Neural cell (in vitro differentiated cells): ENCODE data around the gene POT1. TPM values are rescaled to one million over a fixed set of nuclear protein-coding genes. Genes with fewer than 3 reads are reported as not detected.
"Not testable (repeated sequence)": the region's sequence is repeated elsewhere in the genome, so short reads cannot be mapped to it uniquely, and the experiment has no call there.

Experiments used
- H2AFZ ChIP-seq: fragments of 200-600, 300-800 bp; sonication (generic), shearing (Covaris generic); 2 replicates; pipeline ENCODE4 v1.6.0; 2014; ENCODE audit warnings: low read depth, mild to moderate bottlenecking, antibody characterized with exemption, low read length, moderate library complexity
- H3F3A ChIP-seq: fragments of 200-600 bp; shearing (Covaris generic); 2 replicates; pipeline ENCODE4 v1.6.1; 2016; ENCODE audit warnings: mild to moderate bottlenecking, moderate library complexity, mixed read lengths, antibody characterized with exemption, low read length; ENCODE audit not compliant: insufficient read depth, poor library complexity, severe bottlenecking
- H3K27ac ChIP-seq: fragments of 200-600, 300-800 bp; sonication (generic), shearing (Covaris generic); 2 replicates; pipeline ENCODE4 v1.5.1; 2014; ENCODE audit warnings: mild to moderate bottlenecking, low read length, moderate library complexity
- H3K27me3 ChIP-seq: fragments of 300-800, 200-600 bp; sonication (generic), shearing (Covaris generic); 2 replicates; pipeline ENCODE4 v1.6.0; 2014; ENCODE audit warnings: mild to moderate bottlenecking, low read depth, low read length, moderate library complexity; ENCODE audit not compliant: insufficient read depth
- H3K36me3 ChIP-seq: fragments of 300-800, 200-600 bp; sonication (generic), shearing (Covaris generic); 2 replicates; pipeline ENCODE4 v1.5.1; 2014; ENCODE audit warnings: mild to moderate bottlenecking, antibody characterized with exemption, low read length, moderate library complexity; ENCODE audit not compliant: insufficient read depth
- H3K4me2 ChIP-seq: fragments of 300-800, 200-600 bp; sonication (generic), shearing (Covaris generic); 2 replicates; pipeline ENCODE4 v1.6.0; 2014; ENCODE audit warnings: mild to moderate bottlenecking, low read length
- H3K4me3 ChIP-seq: fragments of 300-800, 200-600 bp; sonication (generic), shearing (Covaris generic); 2 replicates; pipeline ENCODE4 v1.5.1; 2014; ENCODE audit warnings: mild to moderate bottlenecking, low read length, moderate library complexity
- H3K79me2 ChIP-seq: fragments of 200-600 bp; shearing (Covaris generic); replicated peaks from 2 replicates; pipeline ENCODE4 v1.6.0; 2014; ENCODE audit warnings: mild to moderate bottlenecking, low read length, moderate library complexity; ENCODE audit not compliant: insufficient read depth
- H3K9ac ChIP-seq: fragments of 300-800, 200-600 bp; sonication (generic), shearing (Covaris generic); 2 replicates; pipeline ENCODE4 v1.6.1; 2016; ENCODE audit warnings: mild to moderate bottlenecking, low read length, mixed read lengths
- H3K9me2 ChIP-seq: fragments of 200-600 bp; shearing (Covaris generic); 2 replicates; pipeline ENCODE4 v1.6.1; 2016; ENCODE audit warnings: mild to moderate bottlenecking, low read length, mixed read lengths; ENCODE audit not compliant: insufficient read depth
- H3K9me3 ChIP-seq: fragments of 200-600, 300-800 bp; sonication (generic), shearing (Covaris generic); 2 replicates; pipeline ENCODE4 v1.6.1; 2016; ENCODE audit warnings: mild to moderate bottlenecking, mixed run types, low read length, moderate library complexity, mixed read lengths
- H4K20me1 ChIP-seq: fragments of 200-600 bp; shearing (Covaris generic); 2 replicates; pipeline ENCODE4 v1.6.1; 2016; ENCODE audit warnings: mild to moderate bottlenecking, mixed run types; ENCODE audit not compliant: insufficient read depth
- EP300 ChIP-seq: fragments of 450-650 bp; conservative IDR thresholded peaks from 2 replicates; pipeline ENCODE4 v1.6.1; 2014; ENCODE audit warnings: antibody characterized with exemption, mild to moderate bottlenecking, moderate library complexity; ENCODE audit not compliant: poor library complexity, severe bottlenecking
- EZH2 ChIP-seq: fragments of 200-600, 300-800 bp; shearing (Covaris generic), sonication (generic); IDR thresholded peaks from 2 replicates; pipeline ENCODE4 v1.6.1; 2014; ENCODE audit warnings: antibody characterized with exemption, low read length, borderline replicate concordance, mild to moderate bottlenecking; ENCODE audit not compliant: insufficient read depth, poor library complexity, severe bottlenecking
- MXI1 ChIP-seq: fragments of 450-650 bp; conservative IDR thresholded peaks from 2 replicates; pipeline ENCODE4 v1.6.1; 2014; ENCODE audit warnings: antibody characterized with exemption, mild to moderate bottlenecking; ENCODE audit not compliant: poor library complexity, severe bottlenecking
- POLR2AphosphoS5 ChIP-seq: IDR thresholded peaks from 2 replicates; pipeline ENCODE4 v1.6.1; 2012
- RAD21 ChIP-seq: fragments of 450-650 bp; conservative IDR thresholded peaks from 2 replicates; pipeline ENCODE4 v1.6.1; 2014; ENCODE audit warnings: antibody characterized with exemption, mild to moderate bottlenecking, moderate library complexity
- REST ChIP-seq: IDR thresholded peaks from 2 replicates; pipeline ENCODE4 v1.6.1; 2012; ENCODE audit warnings: borderline replicate concordance
- SMC3 ChIP-seq: fragments of 450-650 bp; conservative IDR thresholded peaks from 2 replicates; pipeline ENCODE4 v1.6.1; 2014; ENCODE audit warnings: antibody characterized with exemption, mild to moderate bottlenecking, moderate library complexity; ENCODE audit not compliant: poor library complexity
- TAF1 ChIP-seq: IDR thresholded peaks from 2 replicates; pipeline ENCODE4 v1.6.1; 2012; ENCODE audit warnings: low read depth
- polyA plus RNA-seq: library from polyadenylated mRNA; depleted of rRNA; stranded (reverse); fragments of >200 nt; gene quantifications from 2 replicates; pipeline ENCODE4 v1.2.3, GENCODE V29; 2014
- TF ChIP-seq, protein P1 (sequence below): fragments of 450-650 bp; IDR thresholded peaks from 2 replicates; pipeline ENCODE4 v1.5.1; 2014; ENCODE audit warnings: antibody characterized with exemption, mild to moderate bottlenecking, moderate library complexity; ENCODE audit not compliant: poor library complexity, severe bottlenecking

Gene POT1
- polyA plus RNA-seq, 1 donor from 2014 or later: 19.3 TPM

- no peak overlapping the region for H3K9ac ChIP-seq
- no peaks in the 10 kb centered on the region for H3K79me2 ChIP-seq
- no peaks in the 10 kb centered on the region for H3K27me3 ChIP-seq
- TF ChIP-seq, protein P1, sequence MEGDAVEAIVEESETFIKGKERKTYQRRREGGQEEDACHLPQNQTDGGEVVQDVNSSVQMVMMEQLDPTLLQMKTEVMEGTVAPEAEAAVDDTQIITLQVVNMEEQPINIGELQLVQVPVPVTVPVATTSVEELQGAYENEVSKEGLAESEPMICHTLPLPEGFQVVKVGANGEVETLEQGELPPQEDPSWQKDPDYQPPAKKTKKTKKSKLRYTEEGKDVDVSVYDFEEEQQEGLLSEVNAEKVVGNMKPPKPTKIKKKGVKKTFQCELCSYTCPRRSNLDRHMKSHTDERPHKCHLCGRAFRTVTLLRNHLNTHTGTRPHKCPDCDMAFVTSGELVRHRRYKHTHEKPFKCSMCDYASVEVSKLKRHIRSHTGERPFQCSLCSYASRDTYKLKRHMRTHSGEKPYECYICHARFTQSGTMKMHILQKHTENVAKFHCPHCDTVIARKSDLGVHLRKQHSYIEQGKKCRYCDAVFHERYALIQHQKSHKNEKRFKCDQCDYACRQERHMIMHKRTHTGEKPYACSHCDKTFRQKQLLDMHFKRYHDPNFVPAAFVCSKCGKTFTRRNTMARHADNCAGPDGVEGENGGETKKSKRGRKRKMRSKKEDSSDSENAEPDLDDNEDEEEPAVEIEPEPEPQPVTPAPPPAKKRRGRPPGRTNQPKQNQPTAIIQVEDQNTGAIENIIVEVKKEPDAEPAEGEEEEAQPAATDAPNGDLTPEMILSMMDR: no peak
- TF ChIP-seq SMC3 (no peak), EP300 (no peak), TAF1 (no peak), RAD21 (no peak), REST (no peak), MXI1 (no peak), POLR2AphosphoS5 (no peak), EZH2 (no peak)
- no peaks in the 10 kb centered on the region for H3K9me3 ChIP-seq
- H4K20me1 ChIP-seq: no peaks in the 10 kb centered on the region
- no peaks in the 10 kb centered on the region for H3K9me2 ChIP-seq
- H2AFZ ChIP-seq: no peak overlapping the region
- H3K4me2 ChIP-seq: no peak overlapping the region
- no peak overlapping the region for H3K4me3 ChIP-seq
- H3K36me3 ChIP-seq: no peaks in the 10 kb centered on the region
- H3F3A ChIP-seq: no peaks in the 10 kb centered on the region
- H3K27ac ChIP-seq: no peak overlapping the region
These were observed 35.9 kb upstream of the POT1 start for GRCh38 chr7:124965553-124965952.

- no peak for TF ChIP-seq REST
- TF ChIP-seq EZH2: no peak
- TF ChIP-seq, protein P1: no peak
- no peak for TF ChIP-seq SMC3
- no peak for TF ChIP-seq EP300
- no peak for TF ChIP-seq RAD21
- TF ChIP-seq TAF1: no peak
- TF ChIP-seq POLR2AphosphoS5: no peak
- no peak for TF ChIP-seq MXI1
- Histone ChIP-seq H4K20me1 (no peaks in the 10 kb centered on the region), H3K27me3 (no peaks in the 10 kb centered on the region)
These were observed 30.1 kb upstream of the POT1 start for GRCh38 chr7:124959676-124960075.

GRCh38 chr7:124957952-124958351 lies 28.3 kb upstream of the POT1 start:
- not testable (repeated sequence) for H3K9me3 ChIP-seq, H3K36me3 ChIP-seq, H3K27ac ChIP-seq, H3K9ac ChIP-seq, H3F3A ChIP-seq, H2AFZ ChIP-seq, H3K9me2 ChIP-seq, H3K27me3 ChIP-seq, H3K79me2 ChIP-seq, H4K20me1 ChIP-seq, H3K4me2 ChIP-seq, H3K4me3 ChIP-seq

More at GRCh38 chr7:124959676-124960075, 30.1 kb upstream of the POT1 start:
- Histone ChIP-seq H3K4me3 (no peak overlapping the region), H2AFZ (no peak overlapping the region), H3K9me2 (no peaks in the 10 kb centered on the region), H3K9ac (no peak overlapping the region), H3F3A (no peaks in the 10 kb centered on the region), H3K36me3 (no peaks in the 10 kb centered on the region), H3K4me2 (no peak overlapping the region), H3K9me3 (peaks cover 3% of the 10 kb centered on the region), H3K79me2 (no peaks in the 10 kb centered on the region), H3K27ac (no peak overlapping the region)
